HG03342 (cell line): ENCODE data around the gene BCL10.
"Not testable (repeated sequence)": the region's sequence is repeated elsewhere in the genome, so short reads cannot be mapped to it uniquely, and the experiment has no call there.

Source experiments
- ATAC-seq: cut with Tn5 transposase; IDR thresholded peaks from one replicate; pipeline ENCODE4 v1.9.1; 2021; ENCODE audit warnings: mild to moderate bottlenecking, moderate library complexity; ENCODE audit not compliant: unreplicated experiment

BCL10 gene

GRCh38 chr1:85268801-85269585 lies 7.4 kb downstream of the BCL10 start:
- ATAC-seq = no peak

- ATAC-seq = no peak
These were observed 9.1 kb downstream of the BCL10 start for GRCh38 chr1:85267313-85267712.

GRCh38 chr1:85264150-85264549 lies 12.3 kb downstream of the BCL10 start:
- ATAC-seq = no peak

GRCh38 chr1:85262985-85263384 lies 13.4 kb downstream of the BCL10 start:
- no peak for ATAC-seq

GRCh38 chr1:85259912-85260274 lies 16.5 kb downstream of the BCL10 start:
- no peak for ATAC-seq

- ATAC-seq = peak; percentile 98
These were observed 17.1 kb downstream of the BCL10 start, which contains the start of gene C1orf52 for GRCh38 chr1:85259118-85259911. Gene C1orf52, minus strand, starts transcription at chr1:85259662. Its CDS starts 29 bp downstream, at chr1:85259633.

- no peak for ATAC-seq
These were observed 17.8 kb downstream of the BCL10 start for GRCh38 chr1:85258536-85259117.

- ATAC-seq = not testable (repeated sequence)
These were observed 27.4 kb downstream of the BCL10 start for GRCh38 chr1:85249042-85249441.

- no peak for ATAC-seq
These were observed 30.5 kb downstream of the BCL10 start for GRCh38 chr1:85245891-85246290.

- ATAC-seq = no peak
These were observed 31.0 kb downstream of the BCL10 start for GRCh38 chr1:85245456-85245855.

- ATAC-seq = no peak
These were observed 32.0 kb downstream of the BCL10 start for GRCh38 chr1:85244271-85245061.

GRCh38 chr1:85243372-85243771 lies 33.1 kb downstream of the BCL10 start:
- no peak for ATAC-seq

- no peak for ATAC-seq
These were observed 35.8 kb downstream of the BCL10 start for GRCh38 chr1:85240643-85241042.

- no peak for ATAC-seq
These were observed 36.2 kb downstream of the BCL10 start for GRCh38 chr1:85240174-85240601.

GRCh38 chr1:85237613-85238012 lies 38.8 kb downstream of the BCL10 start:
- ATAC-seq = no peak

GRCh38 chr1:85230305-85230977 lies 46.0 kb downstream of the BCL10 start:
- no peak for ATAC-seq

GRCh38 chr1:85229574-85230097 lies 46.8 kb downstream of the BCL10 start:
- ATAC-seq = no peak

- no peak for ATAC-seq
These were observed 47.5 kb downstream of the BCL10 start for GRCh38 chr1:85228972-85229371.

GRCh38 chr1:85225624-85226380 lies 50.6 kb downstream of the BCL10 start:
- no peak for ATAC-seq
